T follicular helper cell (primary cell): ENCODE results near the gene FAM228B.
"Not testable (repeated sequence)": the region's sequence is repeated elsewhere in the genome, so short reads cannot be mapped to it uniquely, and the experiment has no call there.

ENCODE experiments used
- DNase-seq: peaks from one replicate; pipeline ENCODE4 v3.0.0-alpha.2; 2020; ENCODE audit warnings: low read depth

Gene FAM228B

GRCh38 chr2:24102677-24103076 is 20.6 kb upstream of the FAM228B start:
- DNase-seq = no peak

GRCh38 chr2:24104110-24104650 is 19.1 kb upstream of the FAM228B start:
- DNase-seq = no peak

- no peak for DNase-seq
Observed at GRCh38 chr2:24104906-24105305, 18.4 kb upstream of the FAM228B start.

- no peak for DNase-seq
Observed at GRCh38 chr2:24105816-24106215, 17.5 kb upstream of the FAM228B start.

- no peak for DNase-seq
Observed at GRCh38 chr2:24106786-24107185, 16.5 kb upstream of the FAM228B start.

- DNase-seq = no peak
Observed at GRCh38 chr2:24107336-24107735, 15.9 kb upstream of the FAM228B start.

GRCh38 chr2:24109431-24109830 is 13.8 kb upstream of the FAM228B start:
- not testable (repeated sequence) for DNase-seq

- no peak for DNase-seq
Observed at GRCh38 chr2:24110660-24111303, 12.5 kb upstream of the FAM228B start.

- no peak for DNase-seq
Observed at GRCh38 chr2:24111407-24111901, 11.8 kb upstream of the FAM228B start.

GRCh38 chr2:24115057-24115456 is 8.2 kb upstream of the FAM228B start:
- DNase-seq = no peak

GRCh38 chr2:24117902-24118301 is 5.4 kb upstream of the FAM228B start:
- DNase-seq = no peak

GRCh38 chr2:24121066-24121465 is 2.2 kb upstream of the FAM228B start:
- DNase-seq = no peak

GRCh38 chr2:24121469-24121868 is 1.8 kb upstream of the FAM228B start:
- no peak for DNase-seq

- no peak for DNase-seq
Observed at GRCh38 chr2:24122366-24123194, 689 bp upstream of the FAM228B start.

- no peak for DNase-seq
Observed at GRCh38 chr2:24123922-24124580, 782 bp downstream of the FAM228B start.

GRCh38 chr2:24125956-24126355 is 2.7 kb downstream of the FAM228B start:
- DNase-seq = no peak

GRCh38 chr2:24132543-24132942 is 9.3 kb downstream of the FAM228B start:
- DNase-seq = no peak

GRCh38 chr2:24140305-24140704 is 17.0 kb downstream of the FAM228B start:
- DNase-seq = not testable (repeated sequence)

- DNase-seq = no peak
Observed at GRCh38 chr2:24147364-24147763, 24.1 kb downstream of the FAM228B start.

- no peak for DNase-seq
Observed at GRCh38 chr2:24152413-24153197, 29.3 kb downstream of the FAM228B start.

GRCh38 chr2:24153478-24153877 is 30.2 kb downstream of the FAM228B start:
- no peak for DNase-seq

GRCh38 chr2:24158131-24158530 is 34.9 kb downstream of the FAM228B start:
- no peak for DNase-seq
